HG02852 (cell line): ENCODE data around the gene UBE2E2.

Source experiments
- ATAC-seq: cut with Tn5 transposase; IDR thresholded peaks from one replicate; pipeline ENCODE4 v1.9.1; 2021; ENCODE audit warnings: mild to moderate bottlenecking, moderate library complexity; ENCODE audit not compliant: unreplicated experiment

The UBE2E2 gene

GRCh38 chr3:23430781-23431398 lies 227.8 kb downstream of the UBE2E2 start:
- ATAC-seq = no peak

- no peak for ATAC-seq
These were observed 228.6 kb downstream of the UBE2E2 start for GRCh38 chr3:23431764-23432163.

GRCh38 chr3:23435318-23435717 lies 232.2 kb downstream of the UBE2E2 start:
- no peak for ATAC-seq

GRCh38 chr3:23435904-23436303 lies 232.8 kb downstream of the UBE2E2 start:
- ATAC-seq = no peak

GRCh38 chr3:23437484-23438145 lies 234.5 kb downstream of the UBE2E2 start:
- ATAC-seq = no peak

- ATAC-seq = peak; percentile 39
These were observed 235.5 kb downstream of the UBE2E2 start for GRCh38 chr3:23438657-23439056.

GRCh38 chr3:23439080-23439479 lies 236.0 kb downstream of the UBE2E2 start:
- ATAC-seq = no peak

GRCh38 chr3:23440416-23441294 lies 237.5 kb downstream of the UBE2E2 start:
- ATAC-seq = no peak

- ATAC-seq = peak; percentile 49
These were observed 239.7 kb downstream of the UBE2E2 start for GRCh38 chr3:23442598-23443383.

- no peak for ATAC-seq
These were observed 241.3 kb downstream of the UBE2E2 start for GRCh38 chr3:23444386-23444785.

GRCh38 chr3:23446301-23446700 lies 243.2 kb downstream of the UBE2E2 start:
- ATAC-seq = no peak

GRCh38 chr3:23448998-23449537 lies 245.9 kb downstream of the UBE2E2 start:
- no peak for ATAC-seq

GRCh38 chr3:23450051-23450450 lies 246.9 kb downstream of the UBE2E2 start:
- ATAC-seq = no peak

- ATAC-seq = no peak
These were observed 247.7 kb downstream of the UBE2E2 start for GRCh38 chr3:23450806-23451205.

GRCh38 chr3:23452408-23452807 lies 249.3 kb downstream of the UBE2E2 start:
- ATAC-seq = no peak

- ATAC-seq = no peak
These were observed 252.0 kb downstream of the UBE2E2 start for GRCh38 chr3:23455084-23455483.

- ATAC-seq = no peak
These were observed 252.6 kb downstream of the UBE2E2 start for GRCh38 chr3:23455775-23456174.

GRCh38 chr3:23457697-23458096 lies 254.6 kb downstream of the UBE2E2 start:
- ATAC-seq = no peak

GRCh38 chr3:23459465-23459864 lies 256.3 kb downstream of the UBE2E2 start:
- ATAC-seq = no peak

GRCh38 chr3:23459889-23460546 lies 256.9 kb downstream of the UBE2E2 start:
- no peak for ATAC-seq
